ENCODE measurements around the gene COQ10A.
A peak's percentile ranks its signal among the peaks of the same experiment; 100 is the strongest.

The COQ10A gene

GRCh38 chr12:56256326-56256960, 10.3 kb upstream of the COQ10A start:
- no peak for TF ChIP-seq CTCF (IDR thresholded peaks at IDR 0.05; ENCODE audit: insufficient read depth, missing control alignments)

GRCh38 chr12:56257071-56257470, 9.7 kb upstream of the COQ10A start:
- FAIRE-seq (no peak), DNase-seq (ENCODE audit: insufficient read length, low spot score) (no peak)
- TF ChIP-seq CTCF (IDR thresholded peaks at IDR 0.05; ENCODE audit: insufficient read depth, missing control alignments) = no peak

More at GRCh38 chr12:56256326-56256960, 10.3 kb upstream of the COQ10A start:
- FAIRE-seq (no peak), DNase-seq (ENCODE audit: insufficient read length, low spot score) (no peak)

- FAIRE-seq (no peak), DNase-seq (ENCODE audit: insufficient read length, low spot score) (no peak)
- no peak for TF ChIP-seq CTCF (IDR thresholded peaks at IDR 0.05; ENCODE audit: insufficient read depth, missing control alignments)
Observed at GRCh38 chr12:56257491-56258067, 9.2 kb upstream of the COQ10A start.

- peak; percentile 77 for DNase-seq (ENCODE audit: insufficient read length, low spot score)
Observed at GRCh38 chr12:56258068-56258819, 8.5 kb upstream of the COQ10A start, which contains the start of gene ANKRD52. Gene ANKRD52 (minus strand): TSS chr12:56258384. CDS start chr12:56258269, 115 bp downstream.

GRCh38 chr12:56258820-56259183, 7.9 kb upstream of the COQ10A start:
- no peak for TF ChIP-seq CTCF (IDR thresholded peaks at IDR 0.05; ENCODE audit: insufficient read depth, missing control alignments)
- DNase-seq (ENCODE audit: insufficient read length, low spot score) = no peak
- no peak for FAIRE-seq

More at GRCh38 chr12:56258068-56258819, 8.5 kb upstream of the COQ10A start, which contains the start of gene ANKRD52:
- peak; percentile 55 for TF ChIP-seq CTCF (IDR thresholded peaks at IDR 0.05; ENCODE audit: insufficient read depth, missing control alignments)
- FAIRE-seq = no peak

GRCh38 chr12:56260380-56260779, 6.4 kb upstream of the COQ10A start:
- no peak for TF ChIP-seq CTCF (IDR thresholded peaks at IDR 0.05; ENCODE audit: insufficient read depth, missing control alignments)
- DNase-seq (ENCODE audit: insufficient read length, low spot score) (no peak), FAIRE-seq (no peak)
